HepG2 (cell line): Measurements from ENCODE around the gene CHTF8. TPM values are rescaled to one million over a fixed set of nuclear protein-coding genes. Genes with fewer than 3 reads are reported as not detected.

Experiments
- FOSL1 ChIP-seq: sonication (generic); formaldehyde crosslinking; IDR thresholded peaks from 2 replicates; pipeline ENCODE4 v1.9.0; 2021; ENCODE audit warnings: missing genetic modification reagents, borderline replicate concordance
- GPN1 ChIP-seq: sonication (generic); formaldehyde crosslinking; IDR thresholded peaks from 2 replicates; pipeline ENCODE4 v1.5.1; 2020; ENCODE audit warnings: missing genetic modification reagents, borderline replicate concordance
- HMG20B ChIP-seq: conservative IDR thresholded peaks from 2 replicates; pipeline ENCODE4 v1.6.1; 2016; ENCODE audit warnings: missing genetic modification reagents, missing compliant biosample characterization
- KDM1A ChIP-seq: IDR thresholded peaks from 2 replicates; pipeline ENCODE4 v1.6.1; 2016; ENCODE audit warnings: missing compliant biosample characterization
- NAIF1 ChIP-seq: sonication (generic); formaldehyde crosslinking; IDR thresholded peaks from 2 replicates; pipeline ENCODE4 v1.5.0; 2020; ENCODE audit warnings: mild to moderate bottlenecking, missing genetic modification reagents, borderline replicate concordance
- NCOA1 ChIP-seq: sonication (generic); formaldehyde crosslinking; IDR thresholded peaks from 2 replicates; pipeline ENCODE4 v1.9.0; 2021; ENCODE audit warnings: missing genetic modification reagents
- NPAS2 ChIP-seq: sonication (generic); formaldehyde crosslinking; IDR thresholded peaks from 2 replicates; pipeline ENCODE4 v1.8.0; 2022; ENCODE audit warnings: mild to moderate bottlenecking, missing genetic modification reagents, borderline replicate concordance
- RBM39 ChIP-seq: fragments of 200-400 bp; formaldehyde crosslinking; IDR thresholded peaks from one replicate; pipeline ENCODE4 v1.6.1; 2018; ENCODE audit warnings: antibody characterized with exemption, mild to moderate bottlenecking, low read depth, low read length; ENCODE audit not compliant: poor library complexity, severe bottlenecking
- SATB2 ChIP-seq: sonication (generic); formaldehyde crosslinking; IDR thresholded peaks from 2 replicates; pipeline ENCODE4 v1.5.0; 2020; ENCODE audit warnings: missing genetic modification reagents
- SETDB1 ChIP-seq: sonication (generic); formaldehyde crosslinking; IDR thresholded peaks from 2 replicates; pipeline ENCODE4 v1.5.1; 2020; ENCODE audit warnings: missing genetic modification reagents, mild to moderate bottlenecking, borderline replicate concordance
- ZNF138 ChIP-seq: sonication (generic); formaldehyde crosslinking; IDR thresholded peaks from 2 replicates; pipeline ENCODE4 v1.5.0; 2020; ENCODE audit warnings: mild to moderate bottlenecking, low read depth, missing genetic modification reagents
- ZNF282 ChIP-seq: fragments of 450-650 bp; IDR thresholded peaks from 2 replicates; pipeline ENCODE4 v1.6.1; 2018; ENCODE audit not compliant: partially characterized antibody
- ZNF292 ChIP-seq: sonication (generic); formaldehyde crosslinking; IDR thresholded peaks from 2 replicates; pipeline ENCODE4 v1.8.1; 2022; ENCODE audit warnings: mild to moderate bottlenecking, low read depth, missing genetic modification reagents, borderline replicate concordance
- ZNF672 ChIP-seq: sonication (generic); formaldehyde crosslinking; IDR thresholded peaks from 2 replicates; pipeline ENCODE4 v1.8.1; 2022; ENCODE audit warnings: missing genetic modification reagents
- polyA plus RNA-seq, 8 experiments: library from polyadenylated mRNA; depleted of rRNA in 3 of 8; stranded (reverse) in 7 of 8; unstranded in 1 of 8; fragments of >200 nt; fragmentation: Illumina TruSeq in 4 of 8; extraction: Trizol in 4 of 8; gene quantifications; 2 replicates each; pipeline versions ENCODE4 v1.2.1 to v1.2.3, GENCODE V29; 2011 to 2016; ENCODE audit warnings: low read depth in 4 of 8, missing spikeins in 1 of 8, mixed read lengths in 1 of 8; ENCODE audit not compliant: insufficient read depth in 1 of 8
- total RNA-seq, 5 experiments: library from RNA; depleted of rRNA; stranded (reverse); fragments of >200 nt; fragmentation: Illumina TruSeq; extraction: Trizol; gene quantifications; 2 replicates each; pipeline ENCODE4 v1.2.3, GENCODE V29; 2016; ENCODE audit warnings: low read depth in 1 of 5
- TF ChIP-seq, protein P1 (sequence below): sonication (generic); formaldehyde crosslinking; IDR thresholded peaks from 2 replicates; pipeline ENCODE4 v1.5.1; 2020; ENCODE audit warnings: missing genetic modification reagents, mild to moderate bottlenecking, borderline replicate concordance
- TF ChIP-seq, protein P2 (sequence below): IDR thresholded peaks from 2 replicates; pipeline ENCODE4 v1.6.1; 2016; ENCODE audit warnings: mild to moderate bottlenecking, missing biosample characterization, missing genetic modification reagents
- TF ChIP-seq, protein P3 (sequence below): sonication (generic); formaldehyde crosslinking; IDR thresholded peaks from 2 replicates; pipeline ENCODE4 v1.4.0; 2020; ENCODE audit warnings: mild to moderate bottlenecking, missing genetic modification reagents
- TF ChIP-seq, protein P4 (sequence below): sonication (generic); formaldehyde crosslinking; IDR thresholded peaks from 2 replicates; pipeline ENCODE4 v1.5.0; 2020; ENCODE audit warnings: missing genetic modification reagents, mild to moderate bottlenecking, borderline replicate concordance

The CHTF8 gene
- total and polyA plus RNA-seq, 2 of the 13 experiments (the other 11 are each of a cell fraction or from before 2014, with no cell fraction given): 37.2 to 67.5 TPM

DNA sequence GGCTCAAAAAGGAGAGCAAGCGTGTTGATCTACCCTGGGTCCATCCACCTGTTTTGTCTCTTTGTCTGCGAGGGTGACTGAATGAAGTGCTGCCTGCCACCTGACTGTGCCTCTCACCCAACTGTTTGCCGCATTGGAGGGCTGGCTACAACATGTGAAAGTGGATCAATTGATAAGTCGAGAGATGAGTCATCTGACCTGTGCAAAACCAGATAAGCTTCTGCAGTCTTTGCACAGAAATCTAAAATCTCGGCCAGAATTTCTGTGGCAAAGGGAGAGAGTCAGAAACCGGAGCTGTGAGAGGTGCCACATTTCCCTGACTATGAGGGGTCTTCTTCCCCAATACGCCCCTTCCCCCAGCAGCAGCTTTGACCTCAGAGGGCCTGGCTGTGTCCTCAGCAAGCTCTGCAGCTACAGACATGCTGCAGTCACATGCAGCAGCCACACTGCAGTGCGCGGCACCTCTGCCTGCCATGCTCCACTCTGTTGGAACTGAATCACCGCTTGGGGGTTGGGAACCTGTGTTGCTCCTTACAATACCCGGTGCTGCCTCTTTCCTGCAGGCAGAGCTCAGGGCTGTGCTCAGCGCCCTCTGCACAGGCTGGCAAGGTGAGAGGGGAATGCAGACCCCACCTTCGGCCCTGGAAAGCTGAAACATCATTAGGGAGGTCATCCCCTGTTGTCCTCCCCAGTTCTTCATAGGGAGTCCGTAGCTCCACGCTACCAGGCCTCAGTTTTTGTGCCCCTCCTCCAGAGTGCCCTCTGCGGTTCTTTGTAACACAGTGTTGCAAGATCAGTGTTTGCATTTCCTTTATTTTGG, 43.1 kb downstream of the CHTF8 start (continued):
- TF ChIP-seq SETDB1: no peak
- peak; percentile 51 for TF ChIP-seq FOSL1 (CRISPR knock-in tag)
- peak; percentile 98 for TF ChIP-seq ZNF292 (CRISPR knock-in tag)
- TF ChIP-seq, protein P1, sequence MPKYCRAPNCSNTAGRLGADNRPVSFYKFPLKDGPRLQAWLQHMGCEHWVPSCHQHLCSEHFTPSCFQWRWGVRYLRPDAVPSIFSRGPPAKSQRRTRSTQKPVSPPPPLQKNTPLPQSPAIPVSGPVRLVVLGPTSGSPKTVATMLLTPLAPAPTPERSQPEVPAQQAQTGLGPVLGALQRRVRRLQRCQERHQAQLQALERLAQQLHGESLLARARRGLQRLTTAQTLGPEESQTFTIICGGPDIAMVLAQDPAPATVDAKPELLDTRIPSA (CRISPR knock-in tag): no peak
- no peak for TF ChIP-seq SATB2 (CRISPR knock-in tag)
- no peak for TF ChIP-seq ZNF282
- TF ChIP-seq HMG20B (CRISPR knock-in tag): no peak; the same call in 1 of the 2 replicates
- TF ChIP-seq, protein P2, sequence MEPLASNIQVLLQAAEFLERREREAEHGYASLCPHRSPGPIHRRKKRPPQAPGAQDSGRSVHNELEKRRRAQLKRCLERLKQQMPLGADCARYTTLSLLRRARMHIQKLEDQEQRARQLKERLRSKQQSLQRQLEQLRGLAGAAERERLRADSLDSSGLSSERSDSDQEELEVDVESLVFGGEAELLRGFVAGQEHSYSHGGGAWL (CRISPR knock-in tag): no peak
- TF ChIP-seq ZNF138 (CRISPR knock-in tag): no peak
- TF ChIP-seq, protein P3, sequence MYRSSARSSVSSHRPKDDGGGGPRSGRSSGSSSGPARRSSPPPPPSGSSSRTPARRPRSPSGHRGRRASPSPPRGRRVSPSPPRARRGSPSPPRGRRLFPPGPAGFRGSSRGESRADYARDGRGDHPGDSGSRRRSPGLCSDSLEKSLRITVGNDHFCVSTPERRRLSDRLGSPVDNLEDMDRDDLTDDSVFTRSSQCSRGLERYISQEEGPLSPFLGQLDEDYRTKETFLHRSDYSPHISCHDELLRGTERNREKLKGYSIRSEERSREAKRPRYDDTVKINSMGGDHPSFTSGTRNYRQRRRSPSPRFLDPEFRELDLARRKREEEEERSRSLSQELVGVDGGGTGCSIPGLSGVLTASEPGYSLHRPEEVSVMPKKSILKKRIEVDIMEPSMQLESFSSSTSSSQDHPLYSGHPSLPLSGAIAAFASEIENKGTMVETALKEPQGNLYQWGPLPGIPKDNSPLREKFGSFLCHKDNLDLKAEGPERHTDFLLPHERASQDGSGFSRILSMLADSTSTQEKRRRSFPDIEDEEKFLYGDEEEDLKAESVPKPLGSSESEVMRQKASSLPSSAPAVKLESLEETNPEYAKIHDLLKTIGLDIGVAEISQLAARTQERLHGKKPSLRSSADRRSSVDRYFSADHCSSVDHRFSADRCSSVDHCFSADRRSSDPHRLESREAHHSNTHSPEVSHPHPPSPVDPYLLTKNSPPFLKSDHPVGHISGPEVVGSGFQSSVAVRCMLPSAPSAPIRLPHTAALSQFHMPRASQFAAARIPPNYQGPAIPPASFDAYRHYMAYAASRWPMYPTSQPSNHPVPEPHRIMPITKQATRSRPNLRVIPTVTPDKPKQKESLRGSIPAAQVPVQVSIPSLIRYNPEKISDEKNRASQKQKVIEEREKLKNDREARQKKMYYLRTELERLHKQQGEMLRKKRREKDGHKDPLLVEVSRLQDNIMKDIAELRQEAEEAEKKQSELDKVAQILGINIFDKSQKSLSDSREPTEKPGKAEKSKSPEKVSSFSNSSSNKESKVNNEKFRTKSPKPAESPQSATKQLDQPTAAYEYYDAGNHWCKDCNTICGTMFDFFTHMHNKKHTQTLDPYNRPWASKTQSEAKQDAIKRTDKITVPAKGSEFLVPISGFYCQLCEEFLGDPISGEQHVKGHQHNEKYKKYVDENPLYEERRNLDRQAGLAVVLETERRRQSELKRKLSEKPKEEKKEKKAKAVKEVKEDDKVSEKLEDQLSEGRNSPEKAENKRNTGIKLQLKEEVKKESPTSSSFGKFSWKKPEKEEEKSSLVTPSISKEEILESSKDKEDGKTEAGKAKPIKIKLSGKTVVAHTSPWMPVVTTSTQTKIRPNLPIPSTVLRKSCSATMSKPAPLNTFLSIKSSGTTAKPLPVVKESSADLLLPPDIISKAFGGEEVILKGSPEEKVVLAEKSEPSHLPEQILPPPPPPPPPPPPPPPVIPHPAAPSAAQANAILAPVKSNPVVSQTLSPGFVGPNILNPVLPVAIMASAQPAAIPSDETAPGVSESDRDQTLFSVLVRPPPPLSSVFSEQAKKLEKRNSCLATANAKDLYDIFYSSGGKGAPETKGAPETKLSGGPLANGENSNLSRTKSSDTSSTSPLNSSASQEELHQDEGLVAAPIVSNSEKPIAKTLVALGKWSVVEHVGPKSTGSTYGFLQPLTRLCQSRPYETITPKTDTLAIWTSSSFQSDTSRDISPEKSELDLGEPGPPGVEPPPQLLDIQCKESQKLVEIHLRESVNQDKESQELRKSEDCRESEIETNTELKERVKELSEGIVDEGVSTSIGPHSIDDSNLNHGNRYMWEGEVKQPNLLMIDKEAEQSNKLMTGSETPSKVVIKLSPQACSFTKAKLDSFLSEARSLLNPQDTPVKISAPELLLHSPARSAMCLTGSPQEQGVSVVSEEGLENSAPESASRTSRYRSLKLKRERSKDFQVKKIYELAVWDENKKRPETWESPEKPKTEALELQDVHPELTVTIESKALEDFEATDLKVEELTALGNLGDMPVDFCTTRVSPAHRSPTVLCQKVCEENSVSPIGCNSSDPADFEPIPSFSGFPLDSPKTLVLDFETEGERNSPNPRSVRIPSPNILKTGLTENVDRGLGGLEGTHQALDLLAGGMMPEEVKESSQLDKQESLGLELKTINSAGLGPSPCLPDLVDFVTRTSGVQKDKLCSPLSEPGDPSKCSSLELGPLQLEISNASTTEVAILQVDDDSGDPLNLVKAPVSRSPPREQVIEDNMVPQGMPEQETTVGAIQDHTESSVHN (CRISPR knock-in tag): peak; percentile 31; the same call in 1 of the 2 replicates
- TF ChIP-seq, protein P4, sequence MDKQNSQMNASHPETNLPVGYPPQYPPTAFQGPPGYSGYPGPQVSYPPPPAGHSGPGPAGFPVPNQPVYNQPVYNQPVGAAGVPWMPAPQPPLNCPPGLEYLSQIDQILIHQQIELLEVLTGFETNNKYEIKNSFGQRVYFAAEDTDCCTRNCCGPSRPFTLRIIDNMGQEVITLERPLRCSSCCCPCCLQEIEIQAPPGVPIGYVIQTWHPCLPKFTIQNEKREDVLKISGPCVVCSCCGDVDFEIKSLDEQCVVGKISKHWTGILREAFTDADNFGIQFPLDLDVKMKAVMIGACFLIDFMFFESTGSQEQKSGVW (CRISPR knock-in tag): no peak
- TF ChIP-seq GPN1: no peak
- TF ChIP-seq KDM1A (CRISPR knock-in tag): no peak
- no peak for TF ChIP-seq RBM39
- TF ChIP-seq NCOA1 (CRISPR knock-in tag): no peak
- TF ChIP-seq ZNF672: no peak
- TF ChIP-seq NPAS2: no peak
- no peak for TF ChIP-seq NAIF1 (CRISPR knock-in tag)
